ENCODE data around the gene ADRB1. TPM values are rescaled to one million over a fixed set of nuclear protein-coding genes. Genes with fewer than 3 reads are reported as not detected.

The ADRB1 gene
- total and polyA plus RNA-seq, 7 experiments from 2014 or later, result 0.29 to 0.64 TPM; not detected in 5

GRCh38 chr10:114060456-114060855 lies 16.8 kb downstream of the ADRB1 start:
- intact Hi-C loops (cut with micrococcal nuclease), result no loop called here
- Mint-ChIP-seq H3K27ac (no peak overlapping the region), H3K4me3 (no peak overlapping the region), H3K4me1 (peaks cover 0 to 17% (median 5%) of the 10 kb centered on the region in 7 donors), H3K9me3 (peaks cover 0 to 1% (median 0%) of the 10 kb centered on the region in 11 donors), H3K36me3 (peaks cover 0 to 3% (median 0%) of the 10 kb centered on the region in 5 donors), H3K27me3 (peaks cover 9 to 52% (median 11%) of the 10 kb centered on the region in 5 donors)
- Histone ChIP-seq H3K4me3 (ENCODE audit: low read length) (no peak overlapping the region), H3K4me1 (ENCODE audit: control insufficient read depth in 2 of 2, insufficient read depth in 2 of 2, low read length in 2 of 2) (no peaks in the 10 kb centered on the region), H3K27ac (ENCODE audit: low read depth, low read length) (no peak overlapping the region), H3K9me3 (ENCODE audit: control insufficient read depth in 2 of 3, low read length in 3 of 3) (no peaks in the 10 kb centered on the region), H3K36me3 (ENCODE audit: control insufficient read depth in 2 of 3, insufficient read depth in 3 of 3, low read length in 3 of 3) (no peaks in the 10 kb centered on the region), H3K27me3 (ENCODE audit: control insufficient read depth in 2 of 2, insufficient read depth in 2 of 2, low read length in 2 of 2) (no peaks in the 10 kb centered on the region)
- ChIA-PET POLR2A (no interaction called here), CTCF (no interaction called here)
- DNase-seq (no peak), ATAC-seq (peak; percentile 27)

- no peak overlapping the region for H3K4me3 ChIP-seq (ENCODE audit: low read length)
- no peaks in the 10 kb centered on the region for H3K27me3 ChIP-seq (ENCODE audit: control insufficient read depth in 2 of 2, insufficient read depth in 2 of 2, low read length in 2 of 2)
- intact Hi-C loops (cut with micrococcal nuclease), result no loop called here
- H3K36me3 ChIP-seq (ENCODE audit: control insufficient read depth in 2 of 3, insufficient read depth in 3 of 3, low read length in 3 of 3), result no peaks in the 10 kb centered on the region
- H3K27ac Mint-ChIP-seq, result no peak overlapping the region
- DNase-seq (no peak), ATAC-seq (no peak)
- ChIA-PET CTCF (no interaction called here), POLR2A (no interaction called here)
- H3K27me3 Mint-ChIP-seq, result peaks cover 9 to 51% (median 11%) of the 10 kb centered on the region in 5 donors
- no peaks in the 10 kb centered on the region for H3K9me3 ChIP-seq (ENCODE audit: control insufficient read depth in 2 of 3, low read length in 3 of 3)
- no peak overlapping the region for H3K4me3 Mint-ChIP-seq
- H3K27ac ChIP-seq (ENCODE audit: low read depth, low read length), result no peak overlapping the region
- peaks cover 0 to 17% (median 5%) of the 10 kb centered on the region in 7 donors for H3K4me1 Mint-ChIP-seq
- H3K36me3 Mint-ChIP-seq, result peaks cover 0 to 3% (median 0%) of the 10 kb centered on the region in 5 donors
- no peaks in the 10 kb centered on the region for H3K4me1 ChIP-seq (ENCODE audit: control insufficient read depth in 2 of 2, insufficient read depth in 2 of 2, low read length in 2 of 2)
- H3K9me3 Mint-ChIP-seq, result peaks cover 0 to 1% (median 0%) of the 10 kb centered on the region in 11 donors
Observed at GRCh38 chr10:114061148-114061547, 17.5 kb downstream of the ADRB1 start.

DNA sequence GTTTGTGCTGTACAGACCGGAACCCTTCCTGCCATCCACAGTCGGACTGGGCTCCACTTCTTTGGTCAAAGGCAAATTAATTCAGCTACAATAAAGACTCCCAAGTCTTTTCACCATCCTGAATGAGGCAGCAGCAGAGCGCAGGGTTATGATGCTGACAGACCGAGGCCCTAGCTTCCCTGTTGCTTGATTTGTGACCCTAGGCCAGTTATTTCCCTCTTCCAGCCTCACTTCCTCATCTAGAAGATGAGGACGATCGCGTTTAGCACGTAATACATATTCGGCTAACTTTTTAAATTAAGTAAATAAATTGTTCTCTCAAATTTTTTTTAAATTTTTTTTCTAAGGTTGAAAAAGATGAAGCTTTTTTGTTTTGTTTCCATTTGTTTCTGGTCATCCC lies 18.1 kb downstream of the ADRB1 start:
- Histone ChIP-seq H3K27me3 (ENCODE audit: control insufficient read depth in 2 of 2, insufficient read depth in 2 of 2, low read length in 2 of 2) (no peaks in the 10 kb centered on the region), H3K27ac (ENCODE audit: low read depth, low read length) (no peak overlapping the region), H3K9me3 (ENCODE audit: control insufficient read depth in 2 of 3, low read length in 3 of 3) (no peaks in the 10 kb centered on the region), H3K4me3 (ENCODE audit: low read length) (no peak overlapping the region), H3K36me3 (ENCODE audit: control insufficient read depth in 2 of 3, insufficient read depth in 3 of 3, low read length in 3 of 3) (no peaks in the 10 kb centered on the region), H3K4me1 (ENCODE audit: control insufficient read depth in 2 of 2, insufficient read depth in 2 of 2, low read length in 2 of 2) (no peaks in the 10 kb centered on the region)
- Mint-ChIP-seq H3K27ac (no peak overlapping the region), H3K27me3 (peaks cover 9 to 51% (median 11%) of the 10 kb centered on the region in 5 donors), H3K36me3 (peaks cover 0 to 3% (median 0%) of the 10 kb centered on the region in 5 donors), H3K4me3 (no peak overlapping the region), H3K9me3 (peaks cover 0 to 1% (median 0%) of the 10 kb centered on the region in 11 donors), H3K4me1 (peaks cover 0 to 17% (median 5%) of the 10 kb centered on the region in 7 donors)
- POLR2A ChIA-PET, result no interaction called here
- CTCF ChIA-PET, result no interaction called here
- intact Hi-C loops (cut with micrococcal nuclease), result no loop called here
- ATAC-seq, result peak; percentile 57
- no peak for DNase-seq

DNA sequence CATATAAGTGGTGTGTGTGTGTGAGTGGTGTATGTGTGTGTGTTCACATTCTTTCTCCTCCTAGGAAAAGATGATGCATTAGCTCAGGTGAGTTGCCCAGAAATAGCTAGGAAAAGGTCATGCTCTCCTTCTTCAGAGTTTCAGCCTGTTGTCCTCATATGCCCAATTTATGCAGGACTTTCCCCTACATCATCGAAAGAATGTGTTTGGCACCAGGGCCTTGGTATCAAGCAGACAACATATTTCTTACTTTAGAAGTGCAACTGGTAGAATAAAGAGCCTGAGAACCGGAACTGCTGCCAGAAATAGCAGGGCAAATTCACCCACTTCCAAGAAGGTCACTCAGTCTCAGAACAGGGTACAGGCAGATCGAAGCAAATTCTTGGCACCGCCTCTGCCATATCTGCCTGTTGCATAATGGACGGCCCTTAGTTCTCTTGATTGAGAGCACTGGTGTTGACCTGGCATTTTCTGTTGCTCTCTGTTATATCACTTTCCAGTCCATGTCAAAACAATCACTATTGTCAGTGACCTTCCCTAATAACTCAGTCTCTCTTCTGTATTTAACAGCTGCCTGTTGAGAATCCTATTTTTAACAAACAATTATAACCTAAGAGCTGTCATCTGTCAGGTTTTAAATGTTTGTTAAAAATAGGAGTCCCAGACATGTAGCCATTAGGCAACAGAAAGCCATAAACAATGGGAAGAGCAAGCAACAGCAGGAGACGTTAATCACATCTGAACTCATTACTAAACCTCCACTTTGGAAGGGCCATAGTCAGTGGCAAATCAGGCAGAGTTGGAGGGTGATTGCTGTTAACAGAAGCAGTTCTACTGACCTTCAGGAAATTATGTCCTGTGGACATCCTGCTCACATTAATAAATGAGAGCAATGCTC lies 20.7 kb downstream of the ADRB1 start:
- peaks cover 0 to 3% of the 10 kb centered on the region in 2 donors for H3K4me1 ChIP-seq (ENCODE audit: control insufficient read depth in 2 of 2, insufficient read depth in 2 of 2, low read length in 2 of 2)
- no peak for ATAC-seq
- POLR2A ChIA-PET, result no interaction called here
- Mint-ChIP-seq H3K27ac (no peak overlapping the region), H3K27me3 (peaks cover 5 to 45% (median 11%) of the 10 kb centered on the region in 5 donors), H3K36me3 (peaks cover 0 to 2% (median 0%) of the 10 kb centered on the region in 5 donors), H3K4me1 (peaks cover 0 to 29% (median 18%) of the 10 kb centered on the region in 7 donors), H3K9me3 (peaks cover 0 to 1% (median 0%) of the 10 kb centered on the region in 11 donors), H3K4me3 (no peak overlapping the region)
- H3K4me3 ChIP-seq (ENCODE audit: low read length), result no peak overlapping the region
- no peaks in the 10 kb centered on the region for H3K36me3 ChIP-seq (ENCODE audit: control insufficient read depth in 2 of 3, insufficient read depth in 3 of 3, low read length in 3 of 3)
- intact Hi-C loops (cut with micrococcal nuclease), result no loop called here
- DNase-seq, result no peak
- no peaks in the 10 kb centered on the region for H3K27me3 ChIP-seq (ENCODE audit: control insufficient read depth in 2 of 2, insufficient read depth in 2 of 2, low read length in 2 of 2)
- CTCF ChIA-PET, result no interaction called here
- no peaks in the 10 kb centered on the region for H3K9me3 ChIP-seq (ENCODE audit: control insufficient read depth in 2 of 3, low read length in 3 of 3)
- H3K27ac ChIP-seq (ENCODE audit: low read depth, low read length), result no peak overlapping the region

GRCh38 chr10:114065049-114065435 lies 21.4 kb downstream of the ADRB1 start:
- POLR2A ChIA-PET, result no interaction called here
- Histone ChIP-seq H3K4me3 (ENCODE audit: low read length) (no peak overlapping the region), H3K27me3 (ENCODE audit: control insufficient read depth in 2 of 2, insufficient read depth in 2 of 2, low read length in 2 of 2) (no peaks in the 10 kb centered on the region), H3K9me3 (ENCODE audit: control insufficient read depth in 2 of 3, low read length in 3 of 3) (no peaks in the 10 kb centered on the region), H3K4me1 (ENCODE audit: control insufficient read depth in 2 of 2, insufficient read depth in 2 of 2, low read length in 2 of 2) (peaks cover 0 to 3% of the 10 kb centered on the region in 2 donors), H3K27ac (ENCODE audit: low read depth, low read length) (no peak overlapping the region), H3K36me3 (ENCODE audit: control insufficient read depth in 2 of 3, insufficient read depth in 3 of 3, low read length in 3 of 3) (no peaks in the 10 kb centered on the region)
- H3K27me3 Mint-ChIP-seq, result peaks cover 5 to 40% (median 11%) of the 10 kb centered on the region in 5 donors
- H3K4me3 Mint-ChIP-seq, result no peak overlapping the region
- H3K4me1 Mint-ChIP-seq, result peaks cover 0 to 24% (median 18%) of the 10 kb centered on the region in 7 donors
- CTCF ChIA-PET, result no interaction called here
- ATAC-seq (no peak), DNase-seq (no peak)
- intact Hi-C loops (cut with micrococcal nuclease), result no loop called here
- H3K27ac Mint-ChIP-seq, result no peak overlapping the region
- peaks cover 0 to 1% (median 0%) of the 10 kb centered on the region in 11 donors for H3K9me3 Mint-ChIP-seq
- peaks cover 0 to 2% (median 0%) of the 10 kb centered on the region in 5 donors for H3K36me3 Mint-ChIP-seq

DNA sequence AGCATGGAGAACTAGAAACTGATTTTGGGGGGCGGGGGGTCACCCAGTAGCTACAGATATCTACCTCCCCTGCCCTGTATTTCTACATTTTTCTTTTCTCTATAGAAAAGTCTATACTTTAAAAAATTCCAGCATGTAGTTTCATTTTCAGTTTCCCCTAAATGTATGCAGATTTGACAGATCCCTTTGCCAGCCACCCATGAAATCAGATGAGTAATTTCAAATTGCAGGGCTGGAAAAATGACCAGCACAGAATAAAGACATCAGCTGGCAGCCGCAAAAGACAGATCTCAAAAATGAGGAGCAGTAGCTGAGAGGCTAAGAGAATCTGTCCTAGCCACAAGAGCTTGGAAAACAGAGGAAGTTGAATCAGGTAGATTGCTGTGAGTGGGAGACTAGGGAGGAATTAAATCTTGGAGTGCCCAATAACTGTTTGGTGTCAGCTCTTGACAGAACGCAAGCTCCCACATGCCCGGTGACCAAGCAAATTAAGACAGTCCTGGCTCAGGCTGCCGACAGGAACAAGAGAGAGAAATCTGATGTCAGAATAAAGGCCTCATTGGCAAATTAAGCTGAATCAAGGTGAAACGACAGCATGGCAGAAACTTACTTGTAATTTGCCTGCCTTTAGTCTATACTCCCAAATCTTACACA lies 24.5 kb downstream of the ADRB1 start:
- Mint-ChIP-seq H3K36me3 (peaks cover 0 to 5% (median 0%) of the 10 kb centered on the region in 5 donors), H3K9me3 (peaks cover 0 to 1% (median 0%) of the 10 kb centered on the region in 11 donors), H3K27me3 (peaks cover 4 to 32% (median 5%) of the 10 kb centered on the region in 5 donors), H3K4me1 (peaks cover 0 to 23% (median 13%) of the 10 kb centered on the region in 7 donors), H3K4me3 (peak overlapping the region in 1 of 10 donors; percentile 47), H3K27ac (no peak overlapping the region)
- DNase-seq (no peak), ATAC-seq (no peak)
- H3K36me3 ChIP-seq (ENCODE audit: control insufficient read depth in 2 of 3, insufficient read depth in 3 of 3, low read length in 3 of 3), result no peaks in the 10 kb centered on the region
- no peaks in the 10 kb centered on the region for H3K9me3 ChIP-seq (ENCODE audit: control insufficient read depth in 2 of 3, low read length in 3 of 3)
- ChIA-PET POLR2A (no interaction called here), CTCF (no interaction called here)
- intact Hi-C loops (cut with micrococcal nuclease), result no loop called here
- H3K4me1 ChIP-seq (ENCODE audit: control insufficient read depth in 2 of 2, insufficient read depth in 2 of 2, low read length in 2 of 2), result peaks cover 0 to 3% of the 10 kb centered on the region in 2 donors
- no peak overlapping the region for H3K27ac ChIP-seq (ENCODE audit: low read depth, low read length)
- no peak overlapping the region for H3K4me3 ChIP-seq (ENCODE audit: low read length)
- no peaks in the 10 kb centered on the region for H3K27me3 ChIP-seq (ENCODE audit: control insufficient read depth in 2 of 2, insufficient read depth in 2 of 2, low read length in 2 of 2)

All from naive thymus-derived CD4-positive, alpha-beta T cell (primary cell).